Measurements from ENCODE around the gene IL37. TPM values are rescaled to one million over a fixed set of nuclear protein-coding genes. Genes with fewer than 3 reads are reported as not detected.

The IL37 gene
- total RNA-seq, 1 experiment from 2014 or later: 2.6 TPM

- H3F3A ChIP-seq (ENCODE audit: low read length, unreplicated experiment): no peaks in the 10 kb centered on the region
- no peak overlapping the region for H2AFZ ChIP-seq (ENCODE audit: low read length)
- no TSS peak for BruUV-seq (replicated peaks)
- no peak for DNase-seq
- H3K9me2 ChIP-seq (replicated peaks; ENCODE audit: low read length): no peaks in the 10 kb centered on the region
- no peak overlapping the region for H3K27ac ChIP-seq (ENCODE audit: low read length)
- H3K9ac ChIP-seq (ENCODE audit: low read length): no peak overlapping the region
- no peak for TF ChIP-seq EZH2phosphoT487 (IDR thresholded peaks at IDR 0.05; ENCODE audit: borderline replicate concordance, low read length)
- no peak overlapping the region for H3K4me3 ChIP-seq (ENCODE audit: low read length)
- ChIA-PET POLR2A (ENCODE audit: unreplicated experiment) (interaction anchor here (0.5 kb wide), 1 partner anchor 144 kb away, joined by 3 read pairs; no protein-coding TSS in a partner anchor), CTCF (no interaction called here)
- peaks cover 19% of the 10 kb centered on the region for H3K4me1 ChIP-seq (ENCODE audit: insufficient read depth, low read length)
- no peaks in the 10 kb centered on the region for H3K79me2 ChIP-seq (ENCODE audit: low read length)
- H3K36me3 ChIP-seq (ENCODE audit: low read depth, low read length): no peaks in the 10 kb centered on the region
- no peak for ATAC-seq
- intact Hi-C loops (cut with micrococcal nuclease): no loop called here
- no peak overlapping the region for H3K4me2 ChIP-seq (ENCODE audit: low read length)
- no peaks in the 10 kb centered on the region for H3K27me3 ChIP-seq (ENCODE audit: low read length)
- no peaks in the 10 kb centered on the region for H3K9me3 ChIP-seq (ENCODE audit: low read length)
- H4K20me1 ChIP-seq (ENCODE audit: low read length): no peaks in the 10 kb centered on the region
These were observed 13.9 kb downstream of the IL37 start for GRCh38 chr2:112924821-112925220.

GRCh38 chr2:112926707-112927106 is 15.7 kb downstream of the IL37 start:
- Histone ChIP-seq H4K20me1 (ENCODE audit: low read length) (no peaks in the 10 kb centered on the region), H3K4me1 (ENCODE audit: insufficient read depth, low read length) (peaks cover 2% of the 10 kb centered on the region), H3K27me3 (ENCODE audit: low read length) (no peaks in the 10 kb centered on the region), H3K36me3 (ENCODE audit: low read depth, low read length) (no peaks in the 10 kb centered on the region), H3K9me2 (replicated peaks; ENCODE audit: low read length) (no peaks in the 10 kb centered on the region), H3K4me3 (ENCODE audit: low read length) (no peak overlapping the region), H3K9ac (ENCODE audit: low read length) (no peak overlapping the region), H3K27ac (ENCODE audit: low read length) (no peak overlapping the region), H3F3A (ENCODE audit: low read length, unreplicated experiment) (no peaks in the 10 kb centered on the region), H3K79me2 (ENCODE audit: low read length) (no peaks in the 10 kb centered on the region), H3K9me3 (ENCODE audit: low read length) (no peaks in the 10 kb centered on the region), H2AFZ (ENCODE audit: low read length) (no peak overlapping the region), H3K4me2 (ENCODE audit: low read length) (no peak overlapping the region)
- ATAC-seq: no peak
- CTCF ChIA-PET: interaction anchor here (1.5 kb wide), 1 partner anchor 15 kb away, joined by 4 read pairs; no protein-coding TSS in a partner anchor
- TF ChIP-seq EZH2 (IDR thresholded peaks at IDR 0.05; ENCODE audit: low read length, unreplicated experiment) (no peak), CTCF (conservative IDR thresholded peaks at IDR 0.05; ENCODE audit: low read depth, low read length) (no peak), EZH2phosphoT487 (IDR thresholded peaks at IDR 0.05; ENCODE audit: borderline replicate concordance, low read length) (no peak)
- intact Hi-C loops (cut with micrococcal nuclease): no loop called here
- POLR2A ChIA-PET (ENCODE audit: unreplicated experiment): no interaction called here
- BruUV-seq (replicated peaks): no TSS peak
- DNase-seq: no peak

GRCh38 chr2:112927745-112928144 is 16.8 kb downstream of the IL37 start:
- Histone ChIP-seq H3K9me3 (ENCODE audit: low read length) (no peaks in the 10 kb centered on the region), H3K27me3 (ENCODE audit: low read length) (no peaks in the 10 kb centered on the region), H3K79me2 (ENCODE audit: low read length) (no peaks in the 10 kb centered on the region), H4K20me1 (ENCODE audit: low read length) (no peaks in the 10 kb centered on the region), H3K27ac (ENCODE audit: low read length) (no peak overlapping the region), H3K4me2 (ENCODE audit: low read length) (no peak overlapping the region), H2AFZ (ENCODE audit: low read length) (no peak overlapping the region), H3K36me3 (ENCODE audit: low read depth, low read length) (no peaks in the 10 kb centered on the region), H3K9me2 (replicated peaks; ENCODE audit: low read length) (no peaks in the 10 kb centered on the region), H3K9ac (ENCODE audit: low read length) (no peak overlapping the region), H3K4me3 (ENCODE audit: low read length) (no peak overlapping the region), H3K4me1 (ENCODE audit: insufficient read depth, low read length) (no peaks in the 10 kb centered on the region), H3F3A (ENCODE audit: low read length, unreplicated experiment) (no peaks in the 10 kb centered on the region)
- CTCF ChIA-PET: interaction anchor here (1.5 kb wide), 1 partner anchor 14 kb away, joined by 4 read pairs; no protein-coding TSS in a partner anchor
- DNase-seq: no peak
- intact Hi-C loops (cut with micrococcal nuclease): no loop called here
- no peak for ATAC-seq
- BruUV-seq (replicated peaks): no TSS peak
- TF ChIP-seq CTCF (conservative IDR thresholded peaks at IDR 0.05; ENCODE audit: low read depth, low read length): no peak
- TF ChIP-seq EZH2 (IDR thresholded peaks at IDR 0.05; ENCODE audit: low read length, unreplicated experiment): no peak
- TF ChIP-seq EZH2phosphoT487 (IDR thresholded peaks at IDR 0.05; ENCODE audit: borderline replicate concordance, low read length): no peak
- POLR2A ChIA-PET (ENCODE audit: unreplicated experiment): no interaction called here

Measured in PC-3 (cell line).